UCSD-AML1 (cell line): ENCODE results near the gene HERC5.
"Not testable (repeated sequence)": the region's sequence is repeated elsewhere in the genome, so short reads cannot be mapped to it uniquely, and the experiment has no call there.

Source experiments
- DNase-seq: peaks from one replicate; lab custom pipeline; 2025; ENCODE audit not compliant: unreplicated experiment; lab: John Stamatoyannopoulos, UW

HERC5 gene

DNA sequence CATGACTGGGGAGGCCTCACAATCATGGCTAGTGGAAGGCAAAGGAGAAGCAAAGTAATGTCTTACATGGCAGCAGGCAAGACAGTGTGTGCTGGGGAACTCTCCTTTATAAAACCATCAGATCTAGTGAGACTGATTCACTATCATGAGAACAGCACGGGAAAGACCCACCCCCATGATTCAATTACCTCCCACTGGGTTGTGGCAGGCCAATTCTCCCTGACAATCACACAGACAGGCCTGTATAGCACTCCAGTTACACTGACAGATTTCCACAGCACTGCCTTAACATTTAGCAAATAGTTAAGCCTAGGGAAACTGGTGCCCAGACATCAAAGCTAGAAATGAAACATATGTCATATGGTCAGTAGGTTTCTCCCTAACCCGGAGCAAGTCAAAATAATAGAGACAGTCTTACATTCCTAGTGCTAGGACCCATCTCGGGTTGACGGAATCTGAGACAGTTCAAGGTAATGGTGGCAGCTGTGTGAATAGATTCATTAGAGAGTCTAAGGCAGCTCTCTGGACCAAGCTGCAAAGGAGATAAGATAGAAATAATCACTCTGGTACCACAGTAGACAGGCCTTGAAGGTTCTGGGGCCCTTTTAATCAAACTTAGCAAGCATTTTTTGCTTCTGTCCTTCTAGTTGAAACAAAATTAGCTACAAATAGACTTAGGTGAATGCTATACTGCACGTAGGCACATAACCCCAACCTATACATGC, 9.4 kb upstream of the HERC5 start:
- DNase-seq = no peak

DNA sequence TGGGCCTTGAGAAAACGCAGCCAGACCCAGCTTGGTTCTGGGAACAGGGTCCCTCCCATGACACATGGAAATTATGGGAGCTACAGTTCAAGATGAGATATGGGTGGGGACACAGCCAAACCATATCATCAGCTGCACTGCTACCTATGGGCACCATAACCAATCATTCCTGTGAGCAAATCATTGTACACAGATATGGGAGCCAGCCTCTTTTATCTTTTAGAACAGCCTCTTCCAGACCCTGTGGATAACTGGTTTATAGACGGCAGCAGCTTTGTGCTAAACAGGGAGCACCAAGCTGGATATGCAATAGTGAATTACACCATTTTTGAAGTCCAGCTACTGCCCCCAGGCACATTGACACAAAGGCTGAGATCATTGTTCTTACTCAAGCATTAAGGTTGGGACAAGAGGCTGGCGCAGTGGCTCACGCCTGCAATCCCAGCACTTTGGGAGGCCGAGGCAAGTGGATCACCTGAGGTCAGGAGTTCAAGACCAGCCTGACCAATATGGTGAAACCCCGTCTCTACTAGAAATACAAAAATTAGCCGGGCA, 8.6 kb upstream of the HERC5 start:
- DNase-seq = not testable (repeated sequence)

DNA sequence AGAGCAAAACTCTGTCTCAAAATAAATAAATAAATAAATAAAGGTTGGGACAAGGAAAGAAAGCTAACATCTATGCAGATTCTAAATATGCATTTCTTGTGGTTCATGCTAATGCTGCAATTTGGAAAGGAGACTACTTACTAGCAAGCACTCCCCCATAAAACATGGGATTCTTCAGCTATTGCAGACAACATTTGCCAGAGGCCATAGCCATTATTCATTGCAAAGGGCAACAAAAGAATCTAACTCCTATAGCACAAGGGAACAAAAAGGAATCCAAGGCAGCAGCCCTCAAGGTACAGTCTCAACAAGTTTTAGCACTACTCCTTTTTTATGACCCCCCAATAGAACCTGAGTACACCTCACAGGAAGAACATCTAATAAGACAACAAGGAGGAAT, 8.0 kb upstream of the HERC5 start:
- no peak for DNase-seq

DNA sequence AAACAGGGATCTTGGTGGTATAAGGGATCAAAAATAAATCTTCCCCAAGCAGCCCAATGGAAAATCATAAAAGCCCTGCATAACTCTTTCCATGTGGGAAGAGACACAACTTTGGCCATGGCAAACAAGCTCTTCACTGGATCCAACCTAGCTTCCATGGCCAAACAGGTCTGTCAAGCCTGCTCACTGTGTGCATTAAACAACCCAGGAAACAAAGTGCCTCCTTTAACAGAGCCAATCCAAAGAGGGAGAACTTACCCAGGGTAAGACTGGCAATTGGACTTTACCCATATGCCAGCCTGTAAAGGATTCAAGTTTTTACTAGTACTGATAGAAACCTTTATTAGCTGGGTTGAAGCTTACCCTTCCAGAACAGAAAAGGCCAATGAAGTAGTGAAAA, 7.6 kb upstream of the HERC5 start:
- no peak for DNase-seq

DNA sequence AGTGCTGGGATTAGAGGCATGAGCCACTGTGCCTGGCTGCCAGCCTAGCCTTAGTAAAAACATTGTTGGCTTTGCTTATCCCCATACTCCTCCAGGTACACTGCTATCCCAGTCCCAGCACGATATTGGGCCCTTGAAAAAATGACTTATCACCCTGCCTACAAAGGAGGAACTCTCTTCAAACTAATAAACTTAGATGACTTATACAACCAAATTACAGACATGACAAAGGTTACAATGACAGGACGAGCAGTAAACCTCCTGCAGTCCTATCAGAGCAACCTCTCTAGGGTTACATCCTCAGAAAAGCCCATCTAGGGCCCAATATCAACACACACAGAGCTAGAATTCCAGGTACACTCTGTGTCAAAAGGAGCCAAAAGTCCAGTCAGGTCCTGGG, 5.7 kb upstream of the HERC5 start:
- no peak for DNase-seq

DNA sequence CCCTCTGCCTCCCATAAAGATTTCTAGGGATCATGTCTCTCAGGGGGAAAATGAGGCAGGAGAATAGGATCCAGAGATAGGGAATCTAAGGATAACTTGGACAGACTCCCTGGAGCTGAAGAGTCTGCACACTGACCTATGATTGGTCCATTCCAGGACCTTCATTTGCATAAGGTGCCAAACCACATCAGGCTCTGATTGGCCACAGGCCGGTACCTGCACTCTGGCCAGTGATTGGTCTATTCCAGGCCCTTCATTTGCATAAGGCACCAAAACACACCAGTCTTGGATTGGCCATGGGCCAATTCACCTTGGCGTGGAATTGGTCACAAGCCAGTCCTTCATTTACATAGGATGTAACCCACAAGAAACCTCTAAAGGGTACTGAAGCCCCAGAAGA, 4.0 kb upstream of the HERC5 start:
- no peak for DNase-seq

DNA sequence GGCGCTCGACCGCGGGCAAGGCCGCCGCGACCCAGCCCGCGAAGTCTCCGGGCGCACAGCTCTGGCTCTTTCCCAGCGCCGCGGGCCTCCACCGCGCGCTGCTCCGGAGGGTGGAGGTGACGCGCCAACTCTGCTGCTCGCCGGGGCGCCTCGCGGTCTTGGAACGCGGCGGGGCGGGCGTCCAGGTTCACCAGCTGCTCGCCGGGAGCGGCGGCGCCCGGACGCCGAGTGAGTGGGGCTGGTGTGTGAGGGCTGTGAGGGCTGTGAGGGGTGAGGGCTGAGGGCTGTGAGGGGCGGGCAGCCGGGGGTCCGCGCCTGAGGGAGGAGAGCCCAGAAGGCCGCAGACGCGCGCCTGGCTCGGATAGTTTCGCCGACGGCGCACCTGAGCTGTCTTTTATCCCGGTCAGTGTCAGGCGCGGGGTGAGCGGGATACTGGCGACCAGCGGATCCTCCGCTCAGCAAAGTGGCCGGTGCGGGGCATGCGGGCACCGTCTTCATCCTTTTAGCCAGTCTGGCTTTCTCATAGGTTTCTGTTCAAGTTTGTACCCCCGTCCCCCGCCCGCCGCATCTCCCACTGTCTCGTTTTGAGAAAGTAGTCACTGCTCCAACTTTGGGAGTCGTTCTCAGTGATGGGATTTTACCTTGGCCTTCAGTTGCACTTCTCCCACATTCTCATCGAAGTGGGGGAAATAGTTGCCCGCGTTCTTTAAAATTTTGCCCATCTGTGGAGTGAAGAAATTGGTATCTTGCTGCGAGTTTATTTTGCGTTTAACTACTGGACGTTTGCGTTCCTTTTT, 586 bp downstream of the HERC5 start:
- DNase-seq = no peak

DNA sequence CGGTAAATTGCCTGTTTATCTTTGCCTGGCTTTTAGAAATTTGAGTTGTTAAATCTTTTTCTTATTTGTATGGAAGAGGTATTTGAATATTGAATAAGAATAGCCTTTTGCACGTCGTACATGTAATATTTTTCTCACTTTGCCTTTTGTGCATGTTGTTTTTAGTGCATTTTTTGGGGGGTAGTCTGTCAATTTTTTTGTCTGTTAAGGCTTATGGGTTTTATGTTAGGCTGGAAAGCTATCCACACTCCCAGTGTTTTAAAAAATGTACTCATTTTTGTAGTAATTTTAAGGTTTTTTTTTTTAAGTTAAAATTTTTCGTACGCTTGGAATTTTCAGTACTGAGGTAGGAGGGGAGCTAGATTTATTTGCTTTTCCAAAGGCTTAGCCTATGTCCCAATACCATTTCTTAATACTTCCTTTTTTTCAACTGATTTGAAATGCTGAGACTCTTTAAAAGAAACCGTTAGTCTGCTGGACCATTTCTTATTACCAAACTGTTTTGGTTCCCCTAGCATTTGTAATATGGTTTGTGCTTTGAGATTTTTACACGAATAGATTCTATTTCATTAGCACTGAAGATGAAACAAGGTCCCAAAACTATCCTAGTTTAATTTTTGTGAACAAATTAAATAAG, 1.3 kb downstream of the HERC5 start:
- no peak for DNase-seq

DNA sequence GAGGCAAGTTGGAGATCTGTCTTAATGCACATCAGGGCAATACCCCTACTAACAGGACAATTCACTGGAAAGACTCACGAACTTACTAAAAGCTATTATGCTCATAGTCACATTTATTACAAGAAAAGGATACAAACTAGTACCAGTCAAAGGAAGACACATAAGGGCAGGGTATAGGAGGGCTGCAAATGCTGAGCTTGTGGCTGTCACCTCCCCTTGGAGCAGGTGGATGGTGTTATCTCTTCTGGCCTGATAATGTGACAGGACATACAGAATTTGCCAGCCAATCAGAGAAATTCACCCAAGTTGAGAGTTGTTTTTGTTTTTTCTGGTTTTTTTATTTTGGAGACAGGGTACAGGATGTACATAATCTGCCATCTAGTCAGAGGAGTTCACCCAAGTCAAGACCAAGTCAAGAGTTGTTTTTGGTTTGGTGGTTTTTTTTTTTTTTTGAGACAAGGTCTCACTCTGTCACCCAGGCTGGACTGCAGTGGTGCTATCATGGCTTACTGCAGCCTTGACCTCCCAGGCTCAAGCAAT, 8.8 kb downstream of the HERC5 start:
- DNase-seq = no peak

DNA sequence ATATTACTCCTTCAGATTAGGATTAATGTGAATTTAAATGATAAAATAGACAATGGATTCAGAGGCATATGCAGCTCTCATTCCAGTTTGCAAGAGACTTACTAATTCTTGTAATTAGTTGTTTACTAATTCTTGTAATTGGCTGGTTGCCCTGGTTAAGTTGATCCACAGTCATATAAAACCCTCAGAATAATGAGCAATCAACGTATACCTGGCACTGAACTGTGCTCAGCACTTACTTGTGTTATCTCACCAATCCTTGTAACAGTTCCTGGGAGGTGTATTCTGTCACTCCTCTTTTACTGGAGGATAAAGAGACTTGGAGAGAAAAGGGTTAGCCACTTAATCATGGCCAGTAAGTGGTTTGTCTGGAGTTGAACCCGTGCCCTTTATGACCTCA, 10.5 kb downstream of the HERC5 start:
- no peak for DNase-seq

DNA sequence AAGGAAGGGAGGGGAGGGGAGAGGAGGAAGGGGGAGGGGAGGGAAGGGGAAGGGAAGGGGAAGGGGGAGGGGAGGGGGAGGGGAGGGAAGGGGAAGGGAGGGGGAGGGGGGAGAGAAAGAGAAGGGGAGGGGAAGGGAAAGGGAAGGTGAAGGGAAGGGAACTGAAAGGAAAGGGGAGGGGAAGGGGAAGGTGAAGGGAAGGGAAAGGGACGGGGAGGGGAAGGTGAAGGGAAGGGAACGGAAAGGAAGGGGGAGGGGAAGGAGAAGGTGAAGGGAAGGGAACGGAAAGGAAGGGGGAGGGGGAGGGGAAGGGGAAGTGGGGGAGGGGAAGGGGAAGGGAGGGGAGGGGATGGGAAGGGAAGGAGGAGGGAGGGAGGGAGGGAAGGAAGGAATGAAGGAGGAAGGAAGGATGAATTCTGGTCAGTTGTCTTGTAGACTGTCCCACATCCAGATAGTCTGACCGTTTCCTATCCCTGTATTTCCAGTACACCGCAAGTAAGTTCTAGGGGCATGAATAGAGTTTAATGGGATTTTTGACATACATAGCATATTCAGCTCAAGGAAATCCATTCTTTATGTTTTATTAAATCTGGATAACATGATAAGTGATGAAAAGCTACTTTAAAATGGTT, 20.4 kb downstream of the HERC5 start:
- DNase-seq = no peak

DNA sequence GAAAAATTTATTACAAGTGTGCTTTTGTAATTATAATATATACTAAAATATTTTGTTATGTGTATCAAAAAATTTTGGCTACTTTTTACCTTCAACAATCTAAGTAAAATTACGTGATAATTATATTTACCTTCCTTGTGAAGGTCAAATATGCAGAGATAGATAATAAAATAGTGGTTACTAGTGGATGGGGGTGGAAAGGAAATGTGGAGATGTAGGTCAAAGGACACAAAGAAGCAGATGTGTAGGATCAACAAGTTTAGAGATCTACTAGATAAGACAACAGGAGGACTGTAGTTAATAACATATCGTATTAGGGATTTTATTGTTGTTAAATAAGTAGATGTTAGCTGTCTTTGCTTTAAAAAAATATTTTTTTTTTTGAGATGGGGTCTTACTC, 21.3 kb downstream of the HERC5 start:
- DNase-seq = no peak

DNA sequence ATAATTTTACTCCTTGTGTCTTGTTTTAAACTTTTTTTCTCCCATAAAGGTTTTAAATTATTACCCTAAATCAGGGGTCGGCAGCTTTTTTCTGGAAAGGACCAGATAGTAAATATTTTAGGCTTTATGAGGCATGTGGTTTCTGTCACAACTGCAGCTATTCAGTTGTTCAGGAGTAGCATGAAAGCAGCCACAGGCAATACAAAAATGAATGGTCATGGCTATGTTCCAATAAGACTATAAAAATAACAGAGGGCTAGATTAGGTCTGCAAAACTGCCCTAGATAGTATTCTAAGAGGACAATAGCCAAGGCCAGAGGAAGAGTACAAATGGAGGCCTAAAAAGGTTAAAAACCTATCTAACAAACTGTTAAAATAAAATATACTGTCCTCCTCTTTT, 24.6 kb downstream of the HERC5 start:
- DNase-seq = no peak

DNA sequence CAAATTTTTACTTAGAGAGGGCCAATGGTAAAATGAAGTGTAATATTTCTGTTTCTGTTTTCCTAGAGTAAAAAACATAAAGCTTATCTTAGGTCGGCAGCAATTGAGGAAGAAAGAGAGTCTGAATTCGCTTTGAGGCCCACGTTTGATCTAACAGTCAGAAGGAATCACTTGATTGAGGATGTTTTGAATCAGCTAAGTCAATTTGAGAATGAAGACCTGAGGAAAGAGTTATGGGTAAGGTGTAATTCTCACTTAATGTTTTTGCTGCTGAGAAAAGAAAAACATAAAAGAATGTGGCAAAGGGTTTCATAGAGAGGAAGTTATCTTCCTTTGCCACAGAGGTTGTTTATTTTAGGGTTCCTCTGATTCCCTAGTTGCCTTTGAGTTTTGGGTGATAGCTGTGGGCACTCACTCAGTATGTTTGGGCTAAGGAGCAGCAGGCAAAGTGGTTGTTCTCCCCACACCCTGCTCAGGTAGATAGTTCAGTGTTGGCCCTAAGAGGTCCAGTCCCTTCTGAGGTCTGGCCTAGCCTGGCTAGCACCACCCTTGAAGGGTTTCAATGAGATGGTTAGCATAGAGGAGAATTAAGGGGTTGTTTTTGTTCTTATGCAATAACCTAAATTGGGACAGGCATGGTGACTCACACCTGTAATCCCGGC, 32.3 kb downstream of the HERC5 start:
- no peak for DNase-seq

DNA sequence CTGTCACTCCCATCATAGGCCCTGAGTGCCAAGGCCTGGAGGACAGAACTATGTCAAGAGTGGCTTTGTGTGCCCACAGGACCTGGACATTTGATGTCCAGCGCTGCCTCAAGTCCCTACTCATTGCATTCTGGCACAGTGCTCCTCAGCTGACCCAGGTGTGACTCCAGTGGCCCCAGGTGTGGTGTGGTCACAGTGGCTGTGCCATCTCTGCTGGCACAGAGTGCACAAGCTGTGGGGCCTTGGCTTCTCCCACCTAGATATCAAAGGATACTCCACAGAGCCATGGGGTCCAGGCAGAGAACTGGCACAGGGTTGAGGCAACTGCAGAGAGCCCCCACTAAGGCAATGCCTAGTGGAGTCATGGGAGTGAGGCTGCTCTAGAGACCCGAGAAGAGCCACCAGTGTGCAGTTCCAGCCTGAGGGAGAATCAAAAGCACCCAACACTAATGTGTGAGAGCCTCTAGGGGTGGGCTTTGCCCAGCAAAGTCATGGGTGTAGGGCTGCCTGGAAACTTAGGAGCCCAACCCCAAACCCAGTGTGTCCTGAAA, 41.0 kb downstream of the HERC5 start:
- DNase-seq = no peak

DNA sequence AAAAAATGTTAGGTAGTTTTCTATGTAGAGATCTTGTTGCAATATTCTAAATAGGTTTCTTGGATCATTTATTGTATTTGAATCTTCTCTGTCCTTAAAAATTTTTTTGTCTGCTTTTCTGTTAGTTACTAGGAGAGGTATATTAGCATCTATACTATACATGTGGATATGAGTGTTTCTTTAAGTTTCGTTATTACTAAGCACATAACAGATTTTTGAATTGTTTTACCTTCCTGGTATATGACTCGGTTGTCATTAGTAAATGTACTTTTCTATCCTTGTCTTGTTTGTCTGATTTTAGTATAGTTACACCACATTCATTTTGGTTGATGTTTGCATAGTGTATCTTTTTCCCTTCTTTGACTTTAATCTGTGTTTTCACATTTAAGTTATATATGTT, 46.4 kb downstream of the HERC5 start:
- DNase-seq = no peak

DNA sequence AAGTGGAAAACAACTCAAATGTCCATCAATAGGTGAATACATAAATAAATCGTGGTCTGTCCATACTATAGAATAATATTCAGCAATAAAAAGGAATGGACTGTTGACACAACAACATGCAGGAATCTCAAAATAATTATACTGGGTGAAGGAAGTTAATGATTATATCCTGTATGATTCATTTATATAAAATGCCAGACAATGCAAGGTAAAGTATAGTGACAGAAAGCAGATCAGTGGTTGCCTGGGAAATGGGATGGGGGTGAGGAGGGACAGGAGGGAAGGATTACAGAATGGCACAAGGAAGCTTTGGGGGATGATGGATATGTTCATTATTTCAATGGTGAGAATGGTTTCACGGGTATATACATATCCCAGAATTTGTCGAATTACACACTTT, 54.3 kb downstream of the HERC5 start:
- DNase-seq = no peak

DNA sequence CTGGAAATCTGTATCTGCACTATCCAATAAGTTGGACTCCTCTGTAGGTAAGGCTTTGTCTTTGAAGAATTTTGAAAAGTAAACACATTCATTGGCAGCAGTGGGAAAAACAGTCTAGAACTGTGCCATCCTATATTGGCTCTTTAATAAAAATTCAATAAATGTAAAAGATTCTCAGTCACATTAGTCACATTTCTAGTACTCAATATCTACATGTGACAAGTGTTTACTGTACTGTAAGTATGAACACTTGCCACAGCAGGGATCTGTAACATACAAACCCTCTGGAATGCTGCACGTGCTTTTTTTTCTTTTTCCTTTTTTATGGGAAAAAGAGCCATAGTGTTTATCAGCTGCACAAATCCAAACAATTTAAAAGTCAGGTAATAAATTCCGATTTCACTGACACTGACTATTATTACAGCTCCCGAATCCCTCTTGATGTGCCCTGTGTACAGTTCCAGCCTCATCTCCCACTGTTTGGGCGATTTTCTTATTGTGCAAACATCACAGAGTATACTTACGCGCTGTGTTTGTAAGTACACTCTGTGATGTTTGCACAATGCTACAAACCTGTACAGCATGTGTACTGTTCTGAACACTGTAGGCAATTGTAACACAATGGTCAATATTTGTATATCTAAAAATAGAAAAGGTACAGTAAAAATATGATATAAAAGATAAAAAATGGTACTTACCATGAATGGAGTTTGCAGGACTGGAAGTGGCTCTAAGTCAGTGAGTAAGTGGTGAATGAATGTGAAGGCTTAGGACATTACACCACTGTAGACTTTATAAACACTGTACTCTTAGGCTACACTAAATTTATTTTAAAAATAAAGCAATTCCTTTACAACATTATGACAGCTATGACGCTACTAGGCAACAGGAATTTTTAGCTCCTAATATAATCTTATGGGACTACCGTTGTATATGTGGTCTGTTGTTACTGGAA, 57.9 kb downstream of the HERC5 start:
- no peak for DNase-seq

DNA sequence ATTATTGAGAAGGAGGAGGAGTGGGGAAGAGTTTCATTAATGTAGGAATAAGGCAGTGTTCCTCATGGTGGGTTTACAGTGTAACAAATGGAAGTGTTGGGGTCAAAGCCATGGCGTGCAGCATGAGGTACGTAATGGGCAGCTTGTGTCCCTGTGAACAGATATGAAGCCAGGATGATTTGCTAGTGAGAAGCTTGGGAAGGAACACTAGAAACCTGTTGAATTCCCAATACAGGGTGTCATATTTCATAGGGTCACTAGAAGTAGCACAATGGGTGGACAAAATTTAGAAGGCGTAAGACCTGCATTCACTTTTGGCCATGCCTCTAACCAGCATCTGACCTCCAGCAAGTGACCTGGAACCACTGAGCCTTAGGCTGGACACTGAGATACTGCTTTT, 59.8 kb downstream of the HERC5 start:
- no peak for DNase-seq
